HepG2 (cell line): ENCODE measurements around the gene CES1. TPM values are rescaled to one million over a fixed set of nuclear protein-coding genes. Genes with fewer than 3 reads are reported as not detected.

ENCODE experiments used
- AKAP8 ChIP-seq: sonication (generic); formaldehyde crosslinking; IDR thresholded peaks from 2 replicates; pipeline ENCODE4 v1.5.1; 2020; ENCODE audit warnings: mild to moderate bottlenecking, missing genetic modification reagents
- ATF7-NPFF ChIP-seq: sonication (generic); formaldehyde crosslinking; IDR thresholded peaks from 2 replicates; pipeline ENCODE4 v1.8.1; 2023; ENCODE audit warnings: mild to moderate bottlenecking, low read depth, missing genetic modification reagents, moderate library complexity
- CEBPB ChIP-seq: IDR thresholded peaks from 2 replicates; pipeline ENCODE4 v1.6.1; 2011; ENCODE audit warnings: low read depth, low read length, improper control_type of control experiment, borderline replicate concordance
- CENPX ChIP-seq: sonication (generic); formaldehyde crosslinking; IDR thresholded peaks from 2 replicates; pipeline ENCODE4 v1.9.0; 2021; ENCODE audit warnings: mild to moderate bottlenecking, missing genetic modification reagents, moderate library complexity
- FOXM1 ChIP-seq: sonication (generic); formaldehyde crosslinking; IDR thresholded peaks from 2 replicates; pipeline ENCODE4 v1.5.0; 2020; ENCODE audit warnings: missing genetic modification reagents
- HCFC1 ChIP-seq: fragments of 150-350 bp; IDR thresholded peaks from 2 replicates; pipeline ENCODE4 v1.6.1; 2014; ENCODE audit warnings: low read depth, low read length
- IKZF4 ChIP-seq: sonication (generic); formaldehyde crosslinking; IDR thresholded peaks from 2 replicates; pipeline ENCODE4 v1.5.1; 2020; ENCODE audit warnings: borderline replicate concordance, mild to moderate bottlenecking, low read depth, missing genetic modification reagents; ENCODE audit errors: not compliant biosample characterization
- MLX ChIP-seq: IDR thresholded peaks from 2 replicates; pipeline ENCODE4 v1.6.1; 2016
- MTF1 ChIP-seq: sonication (generic); formaldehyde crosslinking; IDR thresholded peaks from 2 replicates; pipeline ENCODE4 v1.5.0; 2020; ENCODE audit warnings: missing genetic modification reagents
- SRY ChIP-seq: sonication (generic); formaldehyde crosslinking; IDR thresholded peaks from 2 replicates; pipeline ENCODE4 v1.8.0; 2022; ENCODE audit warnings: mild to moderate bottlenecking, missing genetic modification reagents
- TEF ChIP-seq: sonication (generic); formaldehyde crosslinking; IDR thresholded peaks from 2 replicates; pipeline ENCODE4 v1.5.0; 2020; ENCODE audit warnings: missing genetic modification reagents
- XBP1 ChIP-seq: sonication (generic); formaldehyde crosslinking; IDR thresholded peaks from 2 replicates; pipeline ENCODE4 v1.5.0; 2020; ENCODE audit warnings: missing genetic modification reagents
- ZBTB20 ChIP-seq: sonication (generic); formaldehyde crosslinking; IDR thresholded peaks from 2 replicates; pipeline ENCODE4 v1.8.1; 2023; ENCODE audit warnings: missing genetic modification reagents, low read depth, mild to moderate bottlenecking, borderline replicate concordance
- ZNF337 ChIP-seq: sonication (generic); formaldehyde crosslinking; IDR thresholded peaks from 2 replicates; pipeline ENCODE4 v1.5.1; 2020; ENCODE audit warnings: missing genetic modification reagents, low read depth, mild to moderate bottlenecking, borderline replicate concordance
- ZNF782 ChIP-seq: sonication (generic); formaldehyde crosslinking; IDR thresholded peaks from 2 replicates; pipeline ENCODE4 v1.4.0; 2020; ENCODE audit warnings: missing genetic modification reagents, mild to moderate bottlenecking, borderline replicate concordance
- polyA plus RNA-seq, 8 experiments: library from polyadenylated mRNA; depleted of rRNA in 3 of 8; stranded (reverse) in 7 of 8; unstranded in 1 of 8; fragments of >200 nt; fragmentation: Illumina TruSeq in 4 of 8; extraction: Trizol in 4 of 8; gene quantifications; 2 replicates each; pipeline versions ENCODE4 v1.2.1 to v1.2.3, GENCODE V29; 2011 to 2016; ENCODE audit warnings: low read depth in 4 of 8, missing spikeins in 1 of 8, mixed read lengths in 1 of 8; ENCODE audit not compliant: insufficient read depth in 1 of 8
- total RNA-seq, 5 experiments: library from RNA; depleted of rRNA; stranded (reverse); fragments of >200 nt; fragmentation: Illumina TruSeq; extraction: Trizol; gene quantifications; 2 replicates each; pipeline ENCODE4 v1.2.3, GENCODE V29; 2016; ENCODE audit warnings: low read depth in 1 of 5
- TF ChIP-seq, protein P1 (sequence below): IDR thresholded peaks from 2 replicates; pipeline ENCODE4 v1.6.1; 2018; ENCODE audit warnings: missing genetic modification reagents, mild to moderate bottlenecking, missing compliant biosample characterization
- TF ChIP-seq, protein P2 (sequence below): sonication (generic); formaldehyde crosslinking; IDR thresholded peaks from 2 replicates; pipeline ENCODE4 v1.8.1; 2023; ENCODE audit warnings: mild to moderate bottlenecking, moderate library complexity, missing genetic modification reagents
- TF ChIP-seq, protein P3 (sequence below): sonication (generic); formaldehyde crosslinking; IDR thresholded peaks from 2 replicates; pipeline ENCODE4 v1.4.0; 2020; ENCODE audit warnings: missing genetic modification reagents, borderline replicate concordance

CES1 gene
- total and polyA plus RNA-seq, 2 of the 13 experiments (the other 11 are each of a cell fraction or from before 2014, with no cell fraction given): 136 to 198 TPM

GRCh38 chr16:55832773-55833691, at the start of gene CES1 (continued):
- no peak for TF ChIP-seq IKZF4 (CRISPR knock-in tag)
- no peak for TF ChIP-seq FOXM1 (CRISPR knock-in tag)
- TF ChIP-seq, protein P1, sequence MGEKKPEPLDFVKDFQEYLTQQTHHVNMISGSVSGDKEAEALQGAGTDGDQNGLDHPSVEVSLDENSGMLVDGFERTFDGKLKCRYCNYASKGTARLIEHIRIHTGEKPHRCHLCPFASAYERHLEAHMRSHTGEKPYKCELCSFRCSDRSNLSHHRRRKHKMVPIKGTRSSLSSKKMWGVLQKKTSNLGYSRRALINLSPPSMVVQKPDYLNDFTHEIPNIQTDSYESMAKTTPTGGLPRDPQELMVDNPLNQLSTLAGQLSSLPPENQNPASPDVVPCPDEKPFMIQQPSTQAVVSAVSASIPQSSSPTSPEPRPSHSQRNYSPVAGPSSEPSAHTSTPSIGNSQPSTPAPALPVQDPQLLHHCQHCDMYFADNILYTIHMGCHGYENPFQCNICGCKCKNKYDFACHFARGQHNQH (CRISPR knock-in tag): peak; percentile 82; the same call in 1 of the 2 replicates
- TF ChIP-seq CENPX: no peak
- no peak; the same call in 1 of the 2 replicates for TF ChIP-seq ZNF782 (CRISPR knock-in tag)
- TF ChIP-seq ZNF337 (CRISPR knock-in tag): 0 out of 2 replicates have a peak, but pooled peaks have one; percentile 62
- TF ChIP-seq HCFC1: no peak
- no peak for TF ChIP-seq SRY (CRISPR knock-in tag)
- 0 out of 2 replicates have a peak, but pooled peaks have one; percentile 17 for TF ChIP-seq ZBTB20
- TF ChIP-seq, protein P2, sequence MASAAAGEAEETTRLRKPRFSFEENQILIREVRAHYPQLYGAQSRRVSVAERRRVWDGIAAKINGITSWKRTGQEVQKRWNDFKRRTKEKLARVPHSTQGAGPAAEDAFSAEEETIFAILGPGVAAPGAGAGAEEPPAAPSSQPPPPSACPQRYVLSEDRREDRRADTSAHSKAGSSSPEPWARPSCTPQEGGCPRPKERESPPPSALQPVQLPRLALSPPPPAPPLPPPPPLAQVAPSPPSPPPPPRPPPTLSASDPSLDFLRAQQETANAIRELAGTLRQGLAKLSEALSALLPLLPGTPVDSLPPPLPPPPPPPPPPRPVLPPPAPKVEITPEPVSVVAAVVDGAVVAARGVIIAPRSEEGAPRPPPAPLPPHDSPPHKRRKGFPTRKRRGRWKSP (CRISPR knock-in tag): 0 out of 2 replicates have a peak, but pooled peaks have one; percentile 53
- TF ChIP-seq, protein P3, sequence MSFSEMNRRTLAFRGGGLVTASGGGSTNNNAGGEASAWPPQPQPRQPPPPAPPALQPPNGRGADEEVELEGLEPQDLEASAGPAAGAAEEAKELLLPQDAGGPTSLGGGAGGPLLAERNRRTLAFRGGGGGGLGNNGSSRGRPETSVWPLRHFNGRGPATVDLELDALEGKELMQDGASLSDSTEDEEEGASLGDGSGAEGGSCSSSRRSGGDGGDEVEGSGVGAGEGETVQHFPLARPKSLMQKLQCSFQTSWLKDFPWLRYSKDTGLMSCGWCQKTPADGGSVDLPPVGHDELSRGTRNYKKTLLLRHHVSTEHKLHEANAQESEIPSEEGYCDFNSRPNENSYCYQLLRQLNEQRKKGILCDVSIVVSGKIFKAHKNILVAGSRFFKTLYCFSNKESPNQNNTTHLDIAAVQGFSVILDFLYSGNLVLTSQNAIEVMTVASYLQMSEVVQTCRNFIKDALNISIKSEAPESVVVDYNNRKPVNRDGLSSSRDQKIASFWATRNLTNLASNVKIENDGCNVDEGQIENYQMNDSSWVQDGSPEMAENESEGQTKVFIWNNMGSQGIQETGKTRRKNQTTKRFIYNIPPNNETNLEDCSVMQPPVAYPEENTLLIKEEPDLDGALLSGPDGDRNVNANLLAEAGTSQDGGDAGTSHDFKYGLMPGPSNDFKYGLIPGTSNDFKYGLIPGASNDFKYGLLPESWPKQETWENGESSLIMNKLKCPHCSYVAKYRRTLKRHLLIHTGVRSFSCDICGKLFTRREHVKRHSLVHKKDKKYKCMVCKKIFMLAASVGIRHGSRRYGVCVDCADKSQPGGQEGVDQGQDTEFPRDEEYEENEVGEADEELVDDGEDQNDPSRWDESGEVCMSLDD (CRISPR knock-in tag): 0 out of 2 replicates have a peak, but pooled peaks have one; percentile 51
- no peak for TF ChIP-seq AKAP8 (CRISPR knock-in tag)
- TF ChIP-seq XBP1 (CRISPR knock-in tag): 0 out of 2 replicates have a peak, but pooled peaks have one; percentile 20
- TF ChIP-seq CEBPB: peak; percentile 87
- TF ChIP-seq MTF1 (CRISPR knock-in tag): no peak
- TF ChIP-seq MLX (CRISPR knock-in tag): no peak
- peak; percentile 98 for TF ChIP-seq TEF
- TF ChIP-seq ATF7-NPFF (CRISPR knock-in tag): peak; percentile 55; the same call in 1 of the 2 replicates
